HG03575 (cell line): Measurements from ENCODE around the gene DPY30.
"Not testable (repeated sequence)": the region's sequence is repeated elsewhere in the genome, so short reads cannot be mapped to it uniquely, and the experiment has no call there.

Experiments used
- ATAC-seq: cut with Tn5 transposase; IDR thresholded peaks from one replicate; pipeline ENCODE4 v1.9.1; 2021; ENCODE audit not compliant: unreplicated experiment, insufficient number of reproducible peaks, low FRiP score; ENCODE audit errors: extremely low read depth

The DPY30 gene

DNA sequence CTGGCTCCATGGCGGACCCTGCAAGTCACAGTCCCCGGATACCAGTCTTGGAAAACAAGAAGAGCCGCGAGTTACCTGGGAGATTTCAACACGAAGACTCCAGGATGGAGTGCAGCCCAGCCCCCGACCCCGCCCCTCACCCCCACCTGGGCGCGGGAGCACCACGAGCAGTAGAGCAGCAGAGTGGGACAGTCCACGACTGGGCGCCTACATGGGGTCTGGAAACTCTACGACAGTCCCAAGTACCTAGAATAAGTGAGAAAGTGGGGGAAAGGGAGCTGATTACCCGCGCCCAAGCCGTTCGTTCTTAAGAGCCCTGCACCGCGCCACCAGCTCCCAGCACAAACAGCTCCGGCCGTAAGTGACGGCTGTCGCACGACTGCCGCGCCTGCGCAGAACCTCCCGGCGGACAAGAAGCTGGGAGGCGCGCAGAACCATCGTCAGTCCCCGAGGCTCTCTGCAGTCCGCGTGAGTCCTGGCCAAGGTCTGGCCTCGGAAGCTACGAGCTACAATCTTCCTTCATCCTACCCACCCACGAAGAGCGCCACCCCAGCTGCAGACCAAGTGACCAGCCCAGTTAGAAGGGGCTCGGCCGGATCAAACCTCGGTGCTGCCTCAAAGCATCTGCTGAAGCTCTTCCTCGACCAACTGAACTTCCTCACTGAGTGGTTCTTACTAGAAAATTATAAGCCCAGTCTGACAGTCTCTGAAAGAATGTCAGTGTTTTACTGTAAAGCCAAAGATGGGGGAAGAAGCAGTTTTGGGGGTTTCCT is at the start of gene DPY30:
TSS of gene DPY30 (minus strand) at position 359 of the 773 bp plus-strand sequence. CDS start at position 10, 349 bp downstream.
- no peak for ATAC-seq

DNA sequence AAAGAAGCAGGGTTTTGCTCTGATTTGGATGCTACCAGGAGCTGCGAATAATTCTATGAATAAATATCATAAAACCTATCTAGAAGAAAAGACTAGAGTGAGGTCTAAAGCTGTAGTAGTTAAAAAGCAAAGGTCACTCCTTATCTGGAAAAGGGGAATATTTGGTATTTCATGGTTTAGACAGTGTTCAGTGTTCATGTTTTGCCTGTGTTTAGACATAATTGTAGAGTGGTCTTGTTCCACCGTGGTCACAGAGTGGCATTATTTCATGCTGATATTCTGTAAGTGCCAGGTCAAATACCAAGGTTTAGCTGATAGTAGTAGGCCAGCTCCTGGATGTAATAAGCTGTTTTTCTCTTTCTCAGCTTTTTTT is 34.5 kb upstream of the DPY30 start:
- no peak for ATAC-seq

DNA sequence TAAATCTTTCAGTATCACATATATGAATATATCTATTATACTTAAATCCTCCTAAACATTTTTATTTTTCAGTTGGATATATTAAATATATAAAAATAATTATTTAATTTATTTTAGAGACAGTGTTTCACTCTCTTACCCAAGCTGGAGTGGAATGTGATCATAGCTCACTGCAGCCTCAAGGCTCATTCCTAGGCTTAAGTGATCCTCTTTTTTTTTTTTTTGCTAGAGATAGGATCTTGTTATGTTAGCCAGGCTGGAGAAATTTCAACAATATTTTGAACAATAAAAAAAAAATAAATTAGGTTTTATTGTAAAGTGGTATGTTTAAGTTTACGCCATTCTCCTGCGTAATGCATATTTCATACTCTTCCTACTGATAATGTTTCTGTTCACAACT is 27.9 kb upstream of the DPY30 start:
- no peak for ATAC-seq

- ATAC-seq = no peak
Measured at GRCh38 chr2:32064713-32065112, 25.1 kb upstream of the DPY30 start.

GRCh38 chr2:32064021-32064601 is 24.5 kb upstream of the DPY30 start:
- ATAC-seq = no peak

- peak; percentile 88 for ATAC-seq
Measured at GRCh38 chr2:32063310-32064020, 23.9 kb upstream of the DPY30 start, which contains the start of gene SPAST. SPAST (plus strand) TSS chr2:32063556; CDS start chr2:32063832, 276 bp downstream.

GRCh38 chr2:32061973-32062861 is 22.6 kb upstream of the DPY30 start:
- no peak for ATAC-seq

DNA sequence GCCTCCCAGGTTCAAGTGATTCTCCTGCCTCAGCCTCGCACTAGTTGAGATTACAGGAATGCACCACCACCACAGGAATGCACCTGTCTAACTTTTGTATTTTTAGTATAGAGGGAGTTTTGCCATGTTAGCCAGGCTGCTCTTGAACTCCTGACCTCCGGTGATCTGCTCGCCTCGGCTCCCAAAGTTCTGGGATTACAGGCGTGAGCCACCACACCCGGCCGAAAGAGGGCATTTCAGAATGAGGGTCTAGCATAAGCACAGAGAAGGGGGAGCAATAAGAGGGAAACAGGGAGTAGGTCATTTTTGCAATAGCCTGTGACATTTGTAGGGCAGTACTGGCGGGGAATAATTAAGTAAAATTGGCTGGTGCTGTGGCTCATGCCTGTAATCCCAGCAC is 21.8 kb upstream of the DPY30 start:
- no peak for ATAC-seq

DNA sequence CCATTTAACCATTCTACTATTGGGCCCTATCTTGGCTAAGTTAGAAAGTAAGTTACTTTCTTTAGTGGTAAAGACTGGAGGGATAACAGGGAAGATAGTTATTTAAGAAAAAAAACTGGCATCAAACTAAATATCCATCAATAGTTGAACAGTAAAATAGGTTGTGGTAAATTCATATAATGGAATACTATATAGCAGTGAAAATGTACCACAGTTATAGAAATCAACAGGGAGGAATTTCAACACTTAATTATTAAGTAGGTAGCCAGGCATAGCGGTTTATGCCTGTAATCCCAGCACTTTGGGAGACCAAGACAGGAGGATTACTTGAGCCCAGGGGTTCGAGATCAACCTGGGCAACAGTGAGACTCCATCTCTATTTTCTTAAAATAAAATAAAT is 20.7 kb upstream of the DPY30 start:
- no peak for ATAC-seq

GRCh38 chr2:32058130-32058529 is 18.5 kb upstream of the DPY30 start:
- ATAC-seq = no peak

GRCh38 chr2:32054583-32054982 is 15.0 kb upstream of the DPY30 start:
- not testable (repeated sequence) for ATAC-seq

DNA sequence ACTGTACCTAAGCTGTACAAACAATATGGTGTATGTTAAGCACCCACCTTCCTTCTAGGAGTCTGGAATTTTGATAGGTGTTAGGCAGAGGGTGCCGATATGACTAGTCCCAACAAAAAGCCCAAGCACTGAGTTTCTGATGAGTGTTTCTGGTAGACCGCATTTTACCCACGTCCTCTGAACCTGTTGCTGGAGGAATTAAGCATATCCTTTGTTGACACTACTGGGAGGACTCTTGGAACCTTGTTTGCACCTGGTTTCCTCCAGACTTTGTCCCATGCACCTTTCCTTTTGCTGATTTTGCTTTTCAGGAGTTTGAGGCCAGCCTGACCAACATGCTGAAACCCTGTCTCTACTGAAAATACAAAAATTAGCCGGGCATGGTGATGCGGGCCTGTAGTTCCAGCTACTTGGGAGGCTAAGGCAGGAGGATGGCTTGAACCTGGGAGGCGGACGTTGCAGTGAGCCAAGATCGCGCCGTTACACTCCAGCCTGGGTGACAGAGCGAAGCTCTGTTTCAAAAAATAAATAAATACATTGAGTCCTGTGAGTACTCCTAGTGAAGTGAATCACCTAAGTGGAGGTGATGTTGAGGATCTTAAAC is 12.3 kb upstream of the DPY30 start:
- no peak for ATAC-seq

DNA sequence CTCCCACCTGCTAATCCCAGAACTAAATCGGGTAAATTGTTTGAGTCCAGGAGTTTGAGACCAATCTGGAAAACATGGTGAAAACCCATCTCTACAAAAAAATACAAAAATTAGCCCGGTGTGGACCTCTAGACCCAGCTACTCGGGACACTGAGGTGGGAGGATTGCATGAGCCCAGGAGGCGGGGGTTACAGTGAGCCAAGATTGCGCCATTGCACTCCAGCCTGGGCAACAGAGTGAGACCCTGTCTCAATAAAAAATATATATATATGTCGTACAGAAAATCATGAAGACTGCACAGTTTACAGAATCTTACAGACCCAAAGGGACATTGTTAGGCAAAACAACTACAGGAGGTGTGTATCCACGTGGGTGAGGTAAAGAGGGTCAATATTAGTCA is 4.0 kb upstream of the DPY30 start:
- no peak for ATAC-seq

DNA sequence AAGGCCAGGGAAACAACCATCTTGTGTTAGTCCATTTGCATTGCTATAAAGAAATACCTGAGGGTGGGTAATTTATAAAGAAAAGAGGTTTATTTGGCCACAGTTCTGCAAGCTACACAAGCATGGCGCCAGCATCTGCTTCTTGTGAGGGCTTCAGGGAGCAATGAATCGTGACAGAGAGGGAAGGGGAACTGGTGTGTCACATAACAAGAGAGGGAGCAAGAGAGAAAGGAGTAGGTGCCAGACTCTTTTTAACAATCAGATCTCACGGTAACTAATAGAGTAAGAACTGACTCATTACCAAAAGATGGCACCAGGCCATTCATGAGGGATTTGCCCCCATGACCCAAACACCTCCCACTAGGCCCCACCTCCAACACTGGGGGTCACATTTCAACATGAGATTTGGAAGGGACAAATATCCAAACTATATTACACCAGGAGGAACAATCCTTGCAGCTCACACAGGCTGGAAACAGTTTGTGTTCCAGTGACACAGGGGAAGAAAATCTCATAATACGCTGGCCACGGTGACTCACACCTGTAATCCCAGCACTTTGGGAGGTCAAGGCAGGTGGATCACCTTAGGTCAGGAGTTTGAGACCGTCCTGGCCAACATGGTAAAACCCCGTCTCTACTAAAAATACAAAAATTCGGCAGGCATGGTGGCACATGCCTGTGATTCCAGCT is 5.3 kb downstream of the DPY30 start:
- ATAC-seq = not testable (repeated sequence)

DNA sequence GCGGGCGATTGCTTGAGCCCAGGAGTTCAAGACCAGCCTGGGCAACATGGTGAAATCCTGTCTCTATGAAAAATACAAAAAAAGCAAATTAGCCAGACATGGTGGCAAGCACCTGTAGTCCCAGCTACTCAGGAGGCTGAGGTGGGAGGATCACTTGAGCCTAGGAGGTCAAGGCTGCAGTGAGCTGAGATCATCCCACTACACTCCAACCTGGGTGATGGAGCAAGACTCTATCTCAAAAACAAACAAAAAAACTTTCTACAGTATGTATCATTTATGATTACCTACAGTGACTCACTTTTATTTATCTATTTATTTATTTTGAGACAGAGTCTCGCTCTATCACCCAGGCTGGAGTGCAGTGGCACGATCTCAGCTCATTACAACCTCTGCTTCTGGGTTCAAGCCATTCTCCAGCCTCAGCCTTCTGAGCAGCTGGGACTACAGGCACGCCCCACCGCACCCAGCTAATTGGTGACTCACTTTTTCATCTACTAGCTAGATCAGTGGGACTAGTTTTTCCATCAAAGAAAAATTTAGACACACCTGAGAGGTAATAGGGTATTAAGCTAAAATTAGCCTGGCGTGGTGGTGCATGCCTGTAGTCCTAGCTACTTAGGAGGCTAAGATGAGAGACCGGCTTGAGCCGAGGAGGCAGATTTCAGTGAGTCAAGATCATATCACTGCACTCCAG is 20.7 kb downstream of the DPY30 start:
- ATAC-seq = not testable (repeated sequence)

GRCh38 chr2:32012872-32013271 is 26.7 kb downstream of the DPY30 start:
- no peak for ATAC-seq

GRCh38 chr2:32011485-32011960 is 28.1 kb downstream of the DPY30 start:
- no peak for ATAC-seq
